Activated CD8-positive, alpha-beta memory T cell treated with anti-CD3 and anti-CD28 coated beads, Interleukin-2, amount 10 ng/mL, durations not matched to agents 7 days and 5 days (primary cell): ENCODE data around the gene IDUA. TPM values are rescaled to one million over a fixed set of nuclear protein-coding genes. Genes with fewer than 3 reads are reported as not detected.
A peak's percentile ranks its signal among the peaks of the same experiment; 100 is the strongest.

ENCODE experiments used
- ATAC-seq: fragments of 150-1000 bp; cut with Tn5 transposase; one replicate; pipeline ENCODE4 v1.10.0; 2021; ENCODE audit warnings: moderate library complexity
- CTCF ChIA-PET: fragments of 350-600 bp; sonication (Branson Sonifier 250); formaldehyde crosslinking; loops from one replicate; lab custom pipeline; 2021; ENCODE audit warnings: antibody characterized with exemption; lab: Charles Lee
- DNase-seq: peaks from one replicate; pipeline ENCODE4 v3.0.0-alpha.2; 2020
- H3K27ac Mint-ChIP-seq: one replicate; pipeline ENCODE4 v1.8.0; 2021; ENCODE audit warnings: mild to moderate bottlenecking, mixed read lengths
- H3K27me3 Mint-ChIP-seq: one replicate; pipeline ENCODE4 v1.8.0; 2021; ENCODE audit warnings: mixed read lengths
- H3K36me3 Mint-ChIP-seq: one replicate; pipeline ENCODE4 v1.8.0; 2021; ENCODE audit warnings: mild to moderate bottlenecking, mixed read lengths
- H3K4me1 Mint-ChIP-seq: one replicate; pipeline ENCODE4 v1.8.0; 2021; ENCODE audit warnings: mixed read lengths
- H3K4me3 Mint-ChIP-seq: one replicate; pipeline ENCODE4 v1.8.0; 2021; ENCODE audit warnings: mild to moderate bottlenecking, moderate library complexity, mixed read lengths
- H3K9me3 Mint-ChIP-seq: one replicate; pipeline ENCODE4 v1.8.0; 2022; ENCODE audit warnings: low read depth, mixed read lengths
- total RNA-seq, 2 experiments: library from RNA; stranded (reverse); gene quantifications; one replicate each; pipeline ENCODE4 v1.2.3, GENCODE V29; 2021

IDUA gene
- total RNA-seq, 2 experiments from 2014 or later = 27.1 to 28.1 TPM

DNA sequence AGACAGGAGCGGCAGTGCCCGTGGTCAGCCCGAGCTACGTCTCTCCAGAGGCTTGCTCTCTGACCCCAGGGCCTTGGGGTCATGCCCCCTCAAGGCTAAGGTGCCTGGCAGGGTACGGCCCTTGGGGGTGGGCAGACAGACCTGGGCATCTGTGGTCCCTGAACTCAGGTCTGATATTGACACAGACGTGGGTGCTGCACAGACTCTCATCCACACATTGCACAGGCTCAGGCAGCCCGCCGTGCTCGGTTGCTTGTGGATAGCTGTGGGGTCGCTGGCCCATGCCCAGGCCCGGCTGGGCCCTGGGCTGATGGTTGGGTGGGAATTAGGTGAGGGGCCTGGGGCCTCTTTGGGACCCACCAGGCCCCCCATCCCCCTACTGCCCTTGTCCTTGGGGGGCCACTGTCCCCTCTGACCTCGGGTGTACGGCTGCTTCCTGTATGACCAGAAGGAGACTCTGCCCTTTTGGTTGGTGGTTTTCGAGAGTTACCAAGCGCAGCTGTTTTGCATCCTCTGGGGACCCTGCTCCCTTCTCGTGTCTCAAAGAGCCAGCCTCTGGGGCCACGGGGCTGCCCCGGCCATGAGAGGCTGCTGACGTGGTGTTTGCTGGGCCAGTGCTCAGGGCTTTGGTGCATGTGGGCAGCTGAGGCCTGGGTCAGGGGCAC is 34.7 kb downstream of the IDUA start:
- Mint-ChIP-seq H3K27me3 (no peaks in the 10 kb centered on the region), H3K9me3 (no peaks in the 10 kb centered on the region), H3K27ac (no peak overlapping the region), H3K4me1 (peaks cover 5% of the 10 kb centered on the region), H3K4me3 (no peak overlapping the region), H3K36me3 (no peaks in the 10 kb centered on the region)
- no peak for ATAC-seq
- DNase-seq = no peak
- CTCF ChIA-PET = no interaction called here

DNA sequence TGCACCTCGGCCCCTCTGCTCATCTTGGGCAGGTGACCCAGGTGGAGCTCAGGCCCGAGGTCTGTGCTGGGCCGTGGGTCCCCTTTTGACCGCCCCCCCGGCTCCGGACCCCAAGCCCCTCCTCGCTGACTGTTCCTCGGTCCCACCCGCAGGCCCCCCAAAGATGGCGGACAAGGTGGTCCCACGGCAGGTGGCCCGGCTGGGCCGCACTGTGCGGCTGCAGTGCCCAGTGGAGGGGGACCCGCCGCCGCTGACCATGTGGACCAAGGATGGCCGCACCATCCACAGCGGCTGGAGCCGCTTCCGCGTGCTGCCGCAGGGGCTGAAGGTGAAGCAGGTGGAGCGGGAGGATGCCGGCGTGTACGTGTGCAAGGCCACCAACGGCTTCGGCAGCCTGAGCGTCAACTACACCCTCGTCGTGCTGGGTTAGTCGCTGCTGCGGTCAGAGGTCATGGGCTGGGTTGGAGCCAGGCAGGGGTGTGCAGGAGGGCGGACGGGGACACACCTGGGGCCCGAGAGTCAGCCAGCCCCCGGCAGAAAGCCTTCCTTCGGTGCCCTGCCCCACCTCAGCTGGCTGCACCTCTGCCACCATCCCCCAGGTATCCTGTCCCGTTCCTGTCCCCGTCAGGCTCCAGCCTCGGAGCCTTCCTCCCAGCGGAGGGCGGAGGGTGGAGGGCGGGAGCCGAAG is 35.4 kb downstream of the IDUA start:
- ATAC-seq (no peak), DNase-seq (no peak)
- CTCF ChIA-PET = no interaction called here
- H3K4me1 Mint-ChIP-seq = peaks cover 5% of the 10 kb centered on the region
- H3K4me3 Mint-ChIP-seq = no peak overlapping the region
- no peaks in the 10 kb centered on the region for H3K36me3 Mint-ChIP-seq
- no peaks in the 10 kb centered on the region for H3K9me3 Mint-ChIP-seq
- H3K27me3 Mint-ChIP-seq = no peaks in the 10 kb centered on the region
- H3K27ac Mint-ChIP-seq = no peak overlapping the region

DNA sequence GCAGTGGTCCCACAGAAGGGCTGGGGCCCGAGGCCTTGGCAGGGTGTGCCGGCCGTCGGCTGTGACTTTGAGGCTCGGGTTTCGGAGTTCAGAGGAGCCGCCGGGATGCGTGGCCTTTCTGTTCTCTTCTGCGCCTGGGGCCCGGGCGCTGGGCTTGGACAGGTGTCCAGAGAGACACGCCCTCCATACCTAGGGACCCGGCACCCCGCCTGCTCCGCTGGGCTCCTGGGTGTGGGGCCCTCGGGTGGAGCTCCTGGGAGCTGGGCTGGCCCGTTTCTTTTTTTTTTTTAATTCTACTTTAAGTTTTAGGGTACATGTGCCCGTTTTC is 35.9 kb downstream of the IDUA start:
- Mint-ChIP-seq H3K27me3 (no peaks in the 10 kb centered on the region), H3K4me3 (no peak overlapping the region), H3K36me3 (no peaks in the 10 kb centered on the region), H3K27ac (no peak overlapping the region), H3K9me3 (no peaks in the 10 kb centered on the region), H3K4me1 (peaks cover 5% of the 10 kb centered on the region)
- CTCF ChIA-PET = no interaction called here
- ATAC-seq (no peak), DNase-seq (no peak)

DNA sequence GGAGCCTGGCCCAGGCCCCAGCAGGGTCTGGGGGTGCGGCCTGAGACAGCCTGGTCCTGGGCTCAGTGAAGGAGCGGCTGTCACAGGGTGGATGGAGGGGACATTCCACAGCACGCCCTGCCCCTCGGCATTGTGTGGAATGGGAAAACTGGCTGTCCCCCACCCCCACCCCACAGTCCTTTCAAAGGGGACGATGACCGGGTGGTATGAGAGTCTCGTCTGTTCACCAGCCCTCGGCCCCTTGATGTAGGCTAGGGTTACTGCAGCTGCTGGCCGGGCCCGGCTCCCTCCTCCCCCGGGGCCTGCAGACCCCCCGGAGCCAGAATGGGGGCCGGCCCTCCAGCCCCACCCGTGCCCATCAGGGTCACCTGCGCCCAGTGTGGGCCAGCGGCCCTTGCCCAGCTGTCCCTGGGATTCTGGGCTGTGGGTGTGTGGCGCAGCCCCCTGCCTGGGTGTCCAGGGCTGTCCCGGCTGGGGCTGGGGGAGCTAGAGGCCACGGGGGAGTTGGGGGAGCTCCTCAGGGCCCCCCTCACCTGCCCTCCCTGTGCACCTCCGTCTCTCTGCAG is 36.3 kb downstream of the IDUA start:
- CTCF ChIA-PET = no interaction called here
- no peak overlapping the region for H3K4me3 Mint-ChIP-seq
- peaks cover 5% of the 10 kb centered on the region for H3K4me1 Mint-ChIP-seq
- no peaks in the 10 kb centered on the region for H3K9me3 Mint-ChIP-seq
- no peak overlapping the region for H3K27ac Mint-ChIP-seq
- DNase-seq (no peak), ATAC-seq (no peak)
- H3K36me3 Mint-ChIP-seq = no peaks in the 10 kb centered on the region
- H3K27me3 Mint-ChIP-seq = no peaks in the 10 kb centered on the region

DNA sequence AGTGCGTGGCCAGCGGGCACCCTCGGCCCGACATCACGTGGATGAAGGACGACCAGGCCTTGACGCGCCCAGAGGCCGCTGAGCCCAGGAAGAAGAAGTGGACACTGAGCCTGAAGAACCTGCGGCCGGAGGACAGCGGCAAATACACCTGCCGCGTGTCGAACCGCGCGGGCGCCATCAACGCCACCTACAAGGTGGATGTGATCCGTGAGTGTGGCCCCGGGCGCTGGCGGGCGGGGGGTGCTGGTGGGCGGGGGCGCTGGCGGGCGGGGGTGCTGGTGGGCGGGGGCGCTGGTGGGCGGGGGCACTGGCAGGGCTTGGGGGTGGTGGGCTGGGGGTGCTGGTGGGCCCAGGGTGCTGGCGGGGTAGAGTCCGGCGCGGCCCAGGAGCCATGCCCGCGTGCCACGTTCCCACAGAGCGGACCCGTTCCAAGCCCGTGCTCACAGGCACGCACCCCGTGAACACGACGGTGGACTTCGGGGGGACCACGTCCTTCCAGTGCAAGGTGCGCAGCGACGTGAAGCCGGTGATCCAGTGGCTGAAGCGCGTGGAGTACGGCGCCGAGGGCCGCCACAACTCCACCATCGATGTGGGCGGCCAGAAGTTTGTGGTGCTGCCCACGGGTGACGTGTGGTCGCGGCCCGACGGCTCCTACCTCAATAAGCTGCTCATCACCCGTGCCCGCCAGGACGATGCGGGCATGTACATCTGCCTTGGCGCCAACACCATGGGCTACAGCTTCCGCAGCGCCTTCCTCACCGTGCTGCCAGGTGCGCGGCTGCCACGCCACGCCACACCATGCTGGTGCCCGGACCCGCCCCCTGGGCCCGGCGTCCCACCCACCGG is 37.3 kb downstream of the IDUA start:
- H3K27me3 Mint-ChIP-seq = no peaks in the 10 kb centered on the region
- no peaks in the 10 kb centered on the region for H3K36me3 Mint-ChIP-seq
- H3K27ac Mint-ChIP-seq = no peak overlapping the region
- DNase-seq = no peak
- H3K4me3 Mint-ChIP-seq = no peak overlapping the region
- no peaks in the 10 kb centered on the region for H3K9me3 Mint-ChIP-seq
- H3K4me1 Mint-ChIP-seq = peaks cover 5% of the 10 kb centered on the region
- CTCF ChIA-PET = no interaction called here
- no peak for ATAC-seq

DNA sequence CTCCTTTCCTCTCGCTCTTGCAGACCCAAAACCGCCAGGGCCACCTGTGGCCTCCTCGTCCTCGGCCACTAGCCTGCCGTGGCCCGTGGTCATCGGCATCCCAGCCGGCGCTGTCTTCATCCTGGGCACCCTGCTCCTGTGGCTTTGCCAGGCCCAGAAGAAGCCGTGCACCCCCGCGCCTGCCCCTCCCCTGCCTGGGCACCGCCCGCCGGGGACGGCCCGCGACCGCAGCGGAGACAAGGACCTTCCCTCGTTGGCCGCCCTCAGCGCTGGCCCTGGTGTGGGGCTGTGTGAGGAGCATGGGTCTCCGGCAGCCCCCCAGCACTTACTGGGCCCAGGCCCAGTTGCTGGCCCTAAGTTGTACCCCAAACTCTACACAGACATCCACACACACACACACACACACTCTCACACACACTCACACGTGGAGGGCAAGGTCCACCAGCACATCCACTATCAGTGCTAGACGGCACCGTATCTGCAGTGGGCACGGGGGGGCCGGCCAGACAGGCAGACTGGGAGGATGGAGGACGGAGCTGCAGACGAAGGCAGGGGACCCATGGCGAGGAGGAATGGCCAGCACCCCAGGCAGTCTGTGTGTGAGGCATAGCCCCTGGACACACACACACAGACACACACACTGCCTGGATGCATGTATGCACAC is 38.2 kb downstream of the IDUA start:
- peaks cover 5% of the 10 kb centered on the region for H3K4me1 Mint-ChIP-seq
- no peak overlapping the region for H3K4me3 Mint-ChIP-seq
- H3K27me3 Mint-ChIP-seq = no peaks in the 10 kb centered on the region
- no peaks in the 10 kb centered on the region for H3K36me3 Mint-ChIP-seq
- H3K9me3 Mint-ChIP-seq = no peaks in the 10 kb centered on the region
- DNase-seq (no peak), ATAC-seq (no peak)
- no peak overlapping the region for H3K27ac Mint-ChIP-seq
- CTCF ChIA-PET = no interaction called here

DNA sequence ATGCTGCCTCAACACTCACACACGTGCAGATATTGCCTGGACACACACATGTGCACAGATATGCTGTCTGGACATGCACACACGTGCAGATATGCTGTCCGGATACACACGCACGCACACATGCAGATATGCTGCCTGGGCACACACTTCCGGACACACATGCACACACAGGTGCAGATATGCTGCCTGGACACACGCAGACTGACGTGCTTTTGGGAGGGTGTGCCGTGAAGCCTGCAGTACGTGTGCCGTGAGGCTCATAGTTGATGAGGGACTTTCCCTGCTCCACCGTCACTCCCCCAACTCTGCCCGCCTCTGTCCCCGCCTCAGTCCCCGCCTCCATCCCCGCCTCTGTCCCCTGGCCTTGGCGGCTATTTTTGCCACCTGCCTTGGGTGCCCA is 39.3 kb downstream of the IDUA start:
- DNase-seq (peak; percentile 62), ATAC-seq (peak; percentile 73)
- CTCF ChIA-PET = no interaction called here
- Mint-ChIP-seq H3K27ac (no peak overlapping the region), H3K9me3 (no peaks in the 10 kb centered on the region), H3K4me1 (peaks cover 5% of the 10 kb centered on the region), H3K4me3 (no peak overlapping the region), H3K27me3 (no peaks in the 10 kb centered on the region), H3K36me3 (no peaks in the 10 kb centered on the region)

DNA sequence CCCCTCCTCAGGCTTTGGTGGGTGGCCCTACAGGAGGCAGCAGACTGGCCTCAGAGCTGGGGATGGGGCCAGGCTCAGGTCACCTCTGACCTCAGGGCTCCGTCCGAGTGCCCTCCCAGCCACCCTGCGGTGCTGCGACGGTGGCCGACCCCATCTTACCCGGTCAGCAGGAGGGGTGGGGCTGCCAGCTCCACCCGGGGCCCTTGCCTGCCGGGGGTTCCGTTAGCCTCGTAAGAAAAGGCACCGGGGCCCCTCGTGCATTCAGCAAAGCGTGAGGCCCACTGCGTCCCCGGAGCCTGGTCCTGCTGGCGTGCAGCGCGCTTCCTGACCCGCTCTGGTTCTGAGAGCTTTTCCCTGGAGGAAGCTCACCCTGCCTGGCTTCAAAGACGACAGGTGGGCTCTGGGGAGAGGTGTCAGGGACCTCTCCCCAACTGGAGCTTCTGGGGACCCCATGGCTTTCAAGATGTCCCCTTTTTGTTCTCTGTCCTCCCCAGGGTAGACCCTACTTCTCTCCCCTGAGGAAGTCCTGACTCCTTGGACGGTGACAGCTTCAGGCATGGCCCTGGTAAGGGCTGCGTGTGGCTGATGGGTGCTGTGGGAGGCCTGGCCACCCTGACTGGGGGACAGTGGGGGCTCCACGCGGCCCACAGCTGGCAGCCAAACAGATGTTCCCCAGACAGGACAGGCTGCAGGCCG is 40.5 kb downstream of the IDUA start:
- Mint-ChIP-seq H3K36me3 (no peaks in the 10 kb centered on the region), H3K4me3 (no peak overlapping the region)
- ATAC-seq = no peak

DNA sequence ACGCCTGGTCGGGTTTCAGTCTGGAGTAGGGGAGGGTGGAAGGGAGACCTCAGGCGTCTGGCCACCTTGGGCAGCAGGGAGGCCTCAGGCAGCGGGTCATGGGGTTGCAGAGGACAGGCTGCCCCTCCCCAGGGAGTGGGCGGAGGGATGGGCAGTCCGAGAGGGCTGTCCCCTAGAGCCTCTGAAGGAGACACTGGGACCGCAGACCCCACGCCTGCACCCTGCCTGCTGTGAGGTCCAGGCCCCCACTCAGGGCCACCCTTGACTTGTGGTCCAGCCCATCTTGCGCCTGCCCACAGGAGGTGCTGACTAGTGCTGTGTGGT is 41.0 kb downstream of the IDUA start:
- CTCF ChIA-PET = no interaction called here

More for the DNA sequence above, 40.5 kb downstream of the IDUA start:
- Mint-ChIP-seq H3K4me1 (peaks cover 5% of the 10 kb centered on the region), H3K27ac (no peak overlapping the region), H3K27me3 (no peaks in the 10 kb centered on the region), H3K9me3 (no peaks in the 10 kb centered on the region)
- no peak for DNase-seq
- CTCF ChIA-PET = no interaction called here

DNA sequence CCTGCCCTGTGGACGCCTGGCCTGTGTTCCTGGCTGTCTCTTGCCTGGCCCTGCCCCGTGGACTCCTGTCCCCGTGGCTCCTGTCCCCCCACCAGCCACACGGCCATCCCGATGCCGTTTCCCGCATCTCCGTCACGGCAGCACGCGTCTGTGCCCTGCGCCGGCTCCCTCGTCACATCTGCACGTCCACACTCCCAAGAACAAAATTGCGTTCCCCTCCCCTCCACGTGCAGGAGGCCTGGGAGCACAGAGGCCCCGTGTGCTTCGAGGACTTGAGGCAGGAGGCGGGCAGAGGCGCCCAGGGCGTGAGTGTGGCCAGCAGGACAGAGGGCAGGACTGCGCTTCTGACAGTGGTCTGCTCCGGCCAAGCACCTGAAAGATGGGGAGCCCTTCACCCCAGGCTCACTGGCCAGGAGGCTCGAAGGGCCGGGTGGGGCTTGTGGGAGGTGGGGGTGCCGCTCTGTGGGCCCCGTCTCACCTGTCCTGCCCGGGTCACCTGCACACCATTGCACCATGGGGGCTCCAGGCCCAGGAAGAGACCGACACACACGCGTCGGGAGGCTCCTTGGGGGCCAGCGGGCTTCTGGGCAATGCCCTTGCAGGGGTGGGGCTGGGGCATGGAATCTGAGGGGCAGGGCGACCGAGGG is 41.9 kb downstream of the IDUA start:
- H3K4me1 Mint-ChIP-seq = peaks cover 5% of the 10 kb centered on the region
- CTCF ChIA-PET = no interaction called here
- H3K27ac Mint-ChIP-seq = no peak overlapping the region
- ATAC-seq (no peak), DNase-seq (no peak)
- no peaks in the 10 kb centered on the region for H3K9me3 Mint-ChIP-seq
- no peaks in the 10 kb centered on the region for H3K36me3 Mint-ChIP-seq
- no peaks in the 10 kb centered on the region for H3K27me3 Mint-ChIP-seq
- H3K4me3 Mint-ChIP-seq = no peak overlapping the region

More for the DNA sequence above, 41.0 kb downstream of the IDUA start:
- no peak for ATAC-seq
- H3K27me3 Mint-ChIP-seq = no peaks in the 10 kb centered on the region
- no peaks in the 10 kb centered on the region for H3K36me3 Mint-ChIP-seq
- no peaks in the 10 kb centered on the region for H3K9me3 Mint-ChIP-seq
- peaks cover 5% of the 10 kb centered on the region for H3K4me1 Mint-ChIP-seq
- no peak for DNase-seq
- H3K4me3 Mint-ChIP-seq = no peak overlapping the region
- no peak overlapping the region for H3K27ac Mint-ChIP-seq

DNA sequence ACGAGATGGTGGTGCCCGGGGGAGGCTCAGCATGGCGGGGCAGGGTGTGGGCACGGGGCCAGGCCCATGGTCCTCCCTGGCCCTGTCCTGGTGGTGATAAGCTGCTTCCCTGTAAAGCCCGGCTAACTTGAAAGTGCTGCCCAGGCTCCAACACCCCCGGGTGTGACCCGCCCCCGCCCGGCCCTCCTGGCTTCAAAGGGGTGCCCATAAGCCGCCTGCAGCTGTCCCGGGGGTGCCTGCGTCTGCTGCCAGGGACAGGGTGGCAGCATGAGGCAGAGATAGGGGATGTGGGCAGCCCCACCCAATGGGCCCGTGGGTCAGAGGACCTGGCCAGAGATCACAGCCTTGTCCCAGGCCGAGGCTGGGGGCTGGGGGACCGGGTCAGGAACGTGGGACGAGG is 42.7 kb downstream of the IDUA start:
- no peaks in the 10 kb centered on the region for H3K9me3 Mint-ChIP-seq
- peaks cover 5% of the 10 kb centered on the region for H3K4me1 Mint-ChIP-seq
- CTCF ChIA-PET = no interaction called here
- no peak overlapping the region for H3K4me3 Mint-ChIP-seq
- no peaks in the 10 kb centered on the region for H3K27me3 Mint-ChIP-seq
- no peak overlapping the region for H3K27ac Mint-ChIP-seq
- ATAC-seq (no peak), DNase-seq (no peak)
- no peaks in the 10 kb centered on the region for H3K36me3 Mint-ChIP-seq

DNA sequence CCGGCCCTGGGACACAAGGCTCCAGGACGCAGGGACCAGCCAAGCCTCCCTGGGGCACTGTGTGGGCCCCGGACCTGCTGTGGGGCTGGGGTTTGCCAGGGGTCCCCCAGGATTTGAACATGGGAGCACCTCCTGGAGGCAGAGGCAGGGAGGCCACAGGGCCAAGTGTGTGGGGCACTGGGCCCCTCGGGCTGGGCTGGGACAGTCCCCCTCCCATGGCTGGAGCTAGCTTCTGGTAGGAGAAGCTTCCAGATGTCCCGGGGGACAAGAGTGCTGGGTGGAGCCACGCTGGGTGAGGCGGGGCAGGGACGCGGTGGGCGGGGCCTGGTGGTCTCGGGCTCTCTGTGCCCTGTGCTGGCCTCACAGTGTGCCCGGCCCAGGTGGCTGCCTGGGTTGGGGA is 43.2 kb downstream of the IDUA start:
- H3K27ac Mint-ChIP-seq = no peak overlapping the region
- H3K27me3 Mint-ChIP-seq = no peaks in the 10 kb centered on the region
- no peaks in the 10 kb centered on the region for H3K36me3 Mint-ChIP-seq
- no peaks in the 10 kb centered on the region for H3K9me3 Mint-ChIP-seq
- DNase-seq (no peak), ATAC-seq (no peak)
- CTCF ChIA-PET = no interaction called here
- peaks cover 5% of the 10 kb centered on the region for H3K4me1 Mint-ChIP-seq
- no peak overlapping the region for H3K4me3 Mint-ChIP-seq
